Calu3 (cell line): ENCODE measurements around the gene ACVR2B. TPM values are rescaled to one million over a fixed set of nuclear protein-coding genes. Genes with fewer than 3 reads are reported as not detected.
A peak's percentile ranks its signal among the peaks of the same experiment; 100 is the strongest.

Experiments used
- BruUV-seq: library from RNA; stranded (reverse); fragments of 400-500 nt; replicated peaks from 2 replicates; lab custom pipeline; 2021; lab: Mats Ljungman, UMichigan
- CTCF ChIA-PET: fragments of 300-600 bp; sonication (Branson Sonifier 250); formaldehyde crosslinking; loops from one replicate; lab custom pipeline; 2022; ENCODE audit warnings: antibody characterized with exemption; lab: Charles Lee
- DNase-seq: peaks from one replicate; pipeline ENCODE4 v3.0.0; 2022
- H3K27ac Mint-ChIP-seq: one replicate; pipeline ENCODE4 v1.8.0; 2022; ENCODE audit warnings: mixed read lengths; ENCODE audit not compliant: unreplicated experiment
- H3K27me3 Mint-ChIP-seq: one replicate; pipeline ENCODE4 v1.8.0; 2022; ENCODE audit warnings: mixed read lengths; ENCODE audit not compliant: unreplicated experiment
- H3K36me3 Mint-ChIP-seq: one replicate; pipeline ENCODE4 v1.8.0; 2022; ENCODE audit warnings: mild to moderate bottlenecking, moderate library complexity, mixed read lengths; ENCODE audit not compliant: insufficient read depth, unreplicated experiment
- H3K4me1 Mint-ChIP-seq: one replicate; pipeline ENCODE4 v1.8.0; 2022; ENCODE audit warnings: mild to moderate bottlenecking, low read depth, mixed read lengths; ENCODE audit not compliant: unreplicated experiment
- H3K4me3 Mint-ChIP-seq: one replicate; pipeline ENCODE4 v1.8.0; 2022; ENCODE audit warnings: mild to moderate bottlenecking, low read depth, moderate library complexity, mixed read lengths; ENCODE audit not compliant: unreplicated experiment
- H3K9me3 Mint-ChIP-seq: one replicate; pipeline ENCODE4 v1.8.0; 2022; ENCODE audit warnings: low read depth, mixed read lengths; ENCODE audit not compliant: unreplicated experiment
- intact Hi-C: fragments of 100-400 bp; cut with micrococcal nuclease; formaldehyde crosslinking; loops from one replicate; pipeline ENCODE4 v1.10.0; 2022; ENCODE audit not compliant: unreplicated experiment
- total RNA-seq: library from RNA; stranded (reverse); gene quantifications from 2 replicates; pipeline ENCODE4 v1.2.3, GENCODE V29; 2022
- TF ChIP-seq, protein P1 (sequence below): fragments of 200-600 bp; IDR thresholded peaks from one replicate; pipeline ENCODE4 v1.8.0; 2022; ENCODE audit warnings: antibody characterized with exemption; ENCODE audit not compliant: unreplicated experiment

ACVR2B gene
- total RNA-seq, 1 experiment from 2014 or later, result 6.2 TPM

- H3K27ac Mint-ChIP-seq, result peak overlapping the region; percentile 70
- peaks cover 4% of the 10 kb centered on the region for H3K9me3 Mint-ChIP-seq
- DNase-seq, result peak; percentile 32
- H3K4me1 Mint-ChIP-seq, result peaks cover 21% of the 10 kb centered on the region
- peaks cover 30% of the 10 kb centered on the region for H3K36me3 Mint-ChIP-seq
- TF ChIP-seq, protein P1, sequence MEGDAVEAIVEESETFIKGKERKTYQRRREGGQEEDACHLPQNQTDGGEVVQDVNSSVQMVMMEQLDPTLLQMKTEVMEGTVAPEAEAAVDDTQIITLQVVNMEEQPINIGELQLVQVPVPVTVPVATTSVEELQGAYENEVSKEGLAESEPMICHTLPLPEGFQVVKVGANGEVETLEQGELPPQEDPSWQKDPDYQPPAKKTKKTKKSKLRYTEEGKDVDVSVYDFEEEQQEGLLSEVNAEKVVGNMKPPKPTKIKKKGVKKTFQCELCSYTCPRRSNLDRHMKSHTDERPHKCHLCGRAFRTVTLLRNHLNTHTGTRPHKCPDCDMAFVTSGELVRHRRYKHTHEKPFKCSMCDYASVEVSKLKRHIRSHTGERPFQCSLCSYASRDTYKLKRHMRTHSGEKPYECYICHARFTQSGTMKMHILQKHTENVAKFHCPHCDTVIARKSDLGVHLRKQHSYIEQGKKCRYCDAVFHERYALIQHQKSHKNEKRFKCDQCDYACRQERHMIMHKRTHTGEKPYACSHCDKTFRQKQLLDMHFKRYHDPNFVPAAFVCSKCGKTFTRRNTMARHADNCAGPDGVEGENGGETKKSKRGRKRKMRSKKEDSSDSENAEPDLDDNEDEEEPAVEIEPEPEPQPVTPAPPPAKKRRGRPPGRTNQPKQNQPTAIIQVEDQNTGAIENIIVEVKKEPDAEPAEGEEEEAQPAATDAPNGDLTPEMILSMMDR, result no peak
- CTCF ChIA-PET, result interaction anchor here (0.6 kb wide), 1 partner anchor 545 kb away, joined by 4 read pairs; no protein-coding TSS in a partner anchor
- no peaks in the 10 kb centered on the region for H3K27me3 Mint-ChIP-seq
- no TSS peak for BruUV-seq
- intact Hi-C loops, result loop anchor here (10.0 kb wide), 1 partner anchor 110 kb away; the partner anchor contains the start of gene XYLB
- H3K4me3 Mint-ChIP-seq, result peak overlapping the region; percentile 94
Observed at GRCh38 chr3:38454178-38454883, 641 bp downstream of the ACVR2B start.

- BruUV-seq, result no TSS peak
- H3K4me1 Mint-ChIP-seq, result peaks cover 28% of the 10 kb centered on the region
- peaks cover 30% of the 10 kb centered on the region for H3K36me3 Mint-ChIP-seq
- CTCF ChIA-PET, result no interaction called here
- intact Hi-C loops, result loop anchor here (10.0 kb wide), 1 partner anchor 110 kb away; the partner anchor contains the start of gene XYLB
- TF ChIP-seq, protein P1, result no peak
- H3K9me3 Mint-ChIP-seq, result peaks cover 4% of the 10 kb centered on the region
- H3K4me3 Mint-ChIP-seq, result peak overlapping the region; percentile 94
- no peaks in the 10 kb centered on the region for H3K27me3 Mint-ChIP-seq
- H3K27ac Mint-ChIP-seq, result peak overlapping the region; percentile 70
- peak; percentile 83 for DNase-seq
Observed at GRCh38 chr3:38454884-38455638, 1.4 kb downstream of the ACVR2B start.

DNA sequence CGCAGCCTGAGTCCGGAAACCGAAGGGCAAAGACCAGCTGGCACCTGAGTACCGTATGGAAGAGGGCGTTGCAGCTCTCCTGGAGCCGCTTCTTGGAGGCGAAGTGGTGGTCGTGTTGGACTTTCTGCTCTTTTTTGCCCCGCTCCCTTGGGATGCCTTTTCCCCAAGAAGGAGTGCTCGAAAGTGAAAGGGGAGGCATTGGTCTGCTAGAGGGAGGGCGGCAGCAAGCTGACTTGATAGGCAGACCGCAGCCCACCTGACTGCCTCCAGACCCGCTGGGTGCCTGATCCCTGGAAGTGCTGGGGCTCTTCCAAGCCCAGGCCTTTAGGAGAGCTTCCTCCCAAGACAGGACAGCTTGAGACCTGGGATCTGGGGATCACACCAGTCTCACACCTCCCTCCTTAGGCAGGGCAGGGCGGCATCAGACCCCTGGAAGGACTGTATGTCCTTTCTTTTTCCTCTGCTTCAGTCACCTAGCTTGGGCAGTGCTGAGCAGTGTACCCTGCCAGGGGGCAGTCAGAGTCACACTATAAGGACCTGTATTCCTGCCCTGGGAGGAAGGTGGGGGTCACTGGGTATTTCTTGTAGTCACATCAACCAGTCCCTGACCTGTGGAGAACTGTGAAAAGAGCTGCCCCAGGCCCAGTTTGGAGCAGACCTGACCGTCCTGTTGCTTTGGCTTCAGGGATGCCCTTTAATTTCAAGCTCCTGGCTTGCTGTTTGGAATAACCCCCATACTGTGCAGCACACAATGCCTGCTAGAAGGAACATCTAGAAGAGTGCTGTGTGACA is 2.1 kb downstream of the ACVR2B start:
- Mint-ChIP-seq H3K36me3 (peaks cover 30% of the 10 kb centered on the region), H3K4me3 (peak overlapping the region; percentile 94), H3K27ac (no peak overlapping the region), H3K9me3 (peaks cover 1% of the 10 kb centered on the region), H3K27me3 (no peaks in the 10 kb centered on the region), H3K4me1 (peaks cover 33% of the 10 kb centered on the region)
- CTCF ChIA-PET, result no interaction called here
- BruUV-seq, result TSS peak; percentile 14
- DNase-seq, result no peak
- intact Hi-C loops, result loop anchor here (10.0 kb wide), 1 partner anchor 111 kb away; the partner anchor contains the start of gene XYLB
- TF ChIP-seq, protein P1, result no peak
